Activated naive CD4-positive, alpha-beta T cell treated with anti-CD3 and anti-CD28 coated beads, Interleukin-2, amount 50 U/mL, for 72 hours (primary cell): ENCODE data around the gene ANGPTL7. TPM values are rescaled to one million over a fixed set of nuclear protein-coding genes. Genes with fewer than 3 reads are reported as not detected.

ENCODE experiments used
- ATAC-seq, 2 donors: fragments of 150-1000 bp; cut with Tn5 transposase; 2 replicates each; pipeline ENCODE4 v1.10.0; 2021; ENCODE audit warnings: mild to moderate bottlenecking in 2 of 2, moderate library complexity in 2 of 2
- DNase-seq, 2 donors: peaks; one replicate each; pipeline ENCODE4 v3.0.0; 2021 to 2022; ENCODE audit warnings: low spot score in 2 of 2
- H3K27ac Mint-ChIP-seq, 2 donors: one replicate each; pipeline ENCODE4 v1.8.0; 2022; ENCODE audit warnings: mild to moderate bottlenecking in 2 of 2, mixed read lengths in 2 of 2
- H3K36me3 Mint-ChIP-seq, 2 donors: one replicate each; pipeline ENCODE4 v1.8.0; 2022; ENCODE audit warnings: mixed read lengths in 2 of 2
- H3K9me3 Mint-ChIP-seq, 2 donors: one replicate each; pipeline ENCODE4 v1.8.0; 2022; ENCODE audit warnings: mixed read lengths in 2 of 2
- total RNA-seq, 2 donors: library from RNA; stranded (reverse); gene quantifications; one replicate each; pipeline ENCODE4 v1.2.3, GENCODE V29; 2022

ANGPTL7 gene
- total RNA-seq, 2 donors from 2014 or later = not detected

- no peak for ATAC-seq
- no peak overlapping the region for H3K27ac Mint-ChIP-seq
- peaks cover 0 to 18% of the 10 kb centered on the region in 2 donors for H3K36me3 Mint-ChIP-seq
- DNase-seq = no peak
- no peaks in the 10 kb centered on the region for H3K9me3 Mint-ChIP-seq
Measured at GRCh38 chr1:11215381-11216005, 26.3 kb downstream of the ANGPTL7 start.

- DNase-seq (no peak), ATAC-seq (no peak)
- peaks cover 0 to 18% of the 10 kb centered on the region in 2 donors for H3K36me3 Mint-ChIP-seq
- no peaks in the 10 kb centered on the region for H3K9me3 Mint-ChIP-seq
- peak overlapping the region in 1 of 2 donors; percentile 13 for H3K27ac Mint-ChIP-seq
Measured at GRCh38 chr1:11216074-11216473, 26.9 kb downstream of the ANGPTL7 start.

GRCh38 chr1:11227106-11228077 is 38.2 kb downstream of the ANGPTL7 start:
- Mint-ChIP-seq H3K9me3 (no peaks in the 10 kb centered on the region), H3K36me3 (peaks cover 0 to 11% of the 10 kb centered on the region in 2 donors), H3K27ac (peak overlapping the region in 1 of 2 donors; percentile 59)
- no peak for ATAC-seq
- DNase-seq = no peak

GRCh38 chr1:11229203-11229602 is 40.0 kb downstream of the ANGPTL7 start:
- H3K27ac Mint-ChIP-seq = peak overlapping the region; percentile 58 to 76
- ATAC-seq (no peak), DNase-seq (no peak)
- no peaks in the 10 kb centered on the region for H3K9me3 Mint-ChIP-seq
- H3K36me3 Mint-ChIP-seq = peaks cover 0 to 15% of the 10 kb centered on the region in 2 donors

GRCh38 chr1:11233208-11233607 is 44.1 kb downstream of the ANGPTL7 start:
- H3K27ac Mint-ChIP-seq = peak overlapping the region in 1 of 2 donors; percentile 58
- no peak for DNase-seq
- H3K36me3 Mint-ChIP-seq = peaks cover 0 to 11% of the 10 kb centered on the region in 2 donors
- no peak for ATAC-seq
- no peaks in the 10 kb centered on the region for H3K9me3 Mint-ChIP-seq

GRCh38 chr1:11237356-11237755 is 48.2 kb downstream of the ANGPTL7 start:
- Mint-ChIP-seq H3K27ac (peak overlapping the region in 1 of 2 donors; percentile 85), H3K36me3 (peaks cover 0 to 11% of the 10 kb centered on the region in 2 donors), H3K9me3 (no peaks in the 10 kb centered on the region)
- ATAC-seq (no peak), DNase-seq (no peak)

GRCh38 chr1:11238311-11238710 is 49.2 kb downstream of the ANGPTL7 start:
- ATAC-seq (no peak), DNase-seq (no peak)
- peak overlapping the region in 1 of 2 donors; percentile 84 for H3K27ac Mint-ChIP-seq
- H3K9me3 Mint-ChIP-seq = no peaks in the 10 kb centered on the region
- peaks cover 0 to 11% of the 10 kb centered on the region in 2 donors for H3K36me3 Mint-ChIP-seq

- Mint-ChIP-seq H3K36me3 (peaks cover 2 to 5% of the 10 kb centered on the region in 2 donors), H3K9me3 (no peaks in the 10 kb centered on the region)
Measured at GRCh38 chr1:11245248-11245647, 56.1 kb downstream of the ANGPTL7 start.

More at GRCh38 chr1:11245248-11245647, 56.1 kb downstream of the ANGPTL7 start:
- H3K27ac Mint-ChIP-seq = peak overlapping the region in 1 of 2 donors; percentile 18
- ATAC-seq (no peak), DNase-seq (no peak)

Other genes with a start within 250 kb of the ANGPTL7 start
- gene TARDBP, start 176.7 kb upstream of the ANGPTL7 start, total RNA-seq = 100 to 1,000 TPM; 132 to 168 TPM
- under 1 TPM in 1 of 2 donors, not detected in 1; 0.21 TPM for gene MASP2, start 142.1 kb upstream of the ANGPTL7 start, total RNA-seq
- gene SRM, start 129.3 kb upstream of the ANGPTL7 start, total RNA-seq = 100 to 1,000 TPM; 107 to 148 TPM
- gene EXOSC10, start 89.5 kb upstream of the ANGPTL7 start, total RNA-seq = 10 to 100 TPM; 81.1 to 83.3 TPM
- gene MTOR, start 73.2 kb downstream of the ANGPTL7 start, total RNA-seq = 10 to 100 TPM; 32.7 to 46.1 TPM
- 10 to 100 TPM; 23.7 to 24.7 TPM for gene UBIAD1, start 83.8 kb downstream of the ANGPTL7 start, total RNA-seq